ES-I3 (cell line): Measurements from ENCODE around the gene KCNQ2.

ENCODE experiments used
- H3K36me3 ChIP-seq: 2 replicates; pipeline ENCODE4 v1.6.1; 2013; ENCODE audit warnings: mild to moderate bottlenecking, low read length, control low read depth, moderate library complexity; ENCODE audit not compliant: insufficient read depth
- H3K4me1 ChIP-seq: 2 replicates; pipeline ENCODE4 v1.6.1; 2013; ENCODE audit warnings: mild to moderate bottlenecking, control low read depth, low read length; ENCODE audit not compliant: insufficient read depth
- H3K9ac ChIP-seq: 2 replicates; pipeline ENCODE4 v1.6.1; 2013; ENCODE audit warnings: low read depth, mild to moderate bottlenecking, low read length, moderate library complexity
- H3K9me3 ChIP-seq: 2 replicates; pipeline ENCODE4 v1.6.1; 2013; ENCODE audit warnings: mild to moderate bottlenecking, low read length, moderate library complexity; ENCODE audit not compliant: control insufficient read depth, insufficient read depth

Gene KCNQ2

GRCh38 chr20:63465380-63466249 lies 6.8 kb downstream of the KCNQ2 start:
- no peaks in the 10 kb centered on the region for H3K9me3 ChIP-seq
- no peaks in the 10 kb centered on the region for H3K36me3 ChIP-seq
- H3K9ac ChIP-seq = no peak overlapping the region
- H3K4me1 ChIP-seq = no peaks in the 10 kb centered on the region; the same call in 1 of the 2 replicates

- H3K36me3 ChIP-seq = no peaks in the 10 kb centered on the region
- H3K9me3 ChIP-seq = no peaks in the 10 kb centered on the region
- H3K4me1 ChIP-seq = no peaks in the 10 kb centered on the region
- no peak overlapping the region for H3K9ac ChIP-seq
These were observed 8.2 kb downstream of the KCNQ2 start for GRCh38 chr20:63464289-63464635.

- Histone ChIP-seq H3K4me1 (no peaks in the 10 kb centered on the region), H3K36me3 (no peaks in the 10 kb centered on the region), H3K9ac (no peak overlapping the region), H3K9me3 (no peaks in the 10 kb centered on the region)
These were observed 8.8 kb downstream of the KCNQ2 start for GRCh38 chr20:63463400-63464288.

- Histone ChIP-seq H3K36me3 (no peaks in the 10 kb centered on the region), H3K9ac (no peak overlapping the region), H3K4me1 (no peaks in the 10 kb centered on the region), H3K9me3 (no peaks in the 10 kb centered on the region)
These were observed 10.2 kb downstream of the KCNQ2 start for GRCh38 chr20:63462244-63462643.

- H3K9me3 ChIP-seq = no peaks in the 10 kb centered on the region
- H3K4me1 ChIP-seq = no peaks in the 10 kb centered on the region
- no peak overlapping the region for H3K9ac ChIP-seq
- no peaks in the 10 kb centered on the region for H3K36me3 ChIP-seq
These were observed 11.2 kb downstream of the KCNQ2 start for GRCh38 chr20:63461104-63461763.

GRCh38 chr20:63459070-63459380 lies 13.4 kb downstream of the KCNQ2 start:
- Histone ChIP-seq H3K9me3 (no peaks in the 10 kb centered on the region), H3K4me1 (peaks cover 11% of the 10 kb centered on the region; the same call in 1 of the 2 replicates)

GRCh38 chr20:63458170-63459069 lies 14.0 kb downstream of the KCNQ2 start:
- H3K36me3 ChIP-seq = no peaks in the 10 kb centered on the region
- H3K9ac ChIP-seq = no peak overlapping the region
- peaks cover 14% of the 10 kb centered on the region; the same call in 1 of the 2 replicates for H3K4me1 ChIP-seq
- H3K9me3 ChIP-seq = no peaks in the 10 kb centered on the region

More at GRCh38 chr20:63459070-63459380, 13.4 kb downstream of the KCNQ2 start:
- Histone ChIP-seq H3K9ac (no peak overlapping the region), H3K36me3 (no peaks in the 10 kb centered on the region)

GRCh38 chr20:63457737-63458136 lies 14.7 kb downstream of the KCNQ2 start:
- no peaks in the 10 kb centered on the region for H3K36me3 ChIP-seq
- H3K4me1 ChIP-seq = peaks cover 18% of the 10 kb centered on the region; the same call in 1 of the 2 replicates
- no peak overlapping the region for H3K9ac ChIP-seq
- H3K9me3 ChIP-seq = no peaks in the 10 kb centered on the region

- Histone ChIP-seq H3K9ac (no peak overlapping the region), H3K9me3 (no peaks in the 10 kb centered on the region), H3K36me3 (no peaks in the 10 kb centered on the region), H3K4me1 (peaks cover 18% of the 10 kb centered on the region; the same call in 1 of the 2 replicates)
These were observed 15.8 kb downstream of the KCNQ2 start for GRCh38 chr20:63456429-63457284.

- H3K4me1 ChIP-seq = peaks cover 18% of the 10 kb centered on the region; the same call in 1 of the 2 replicates
- no peaks in the 10 kb centered on the region for H3K9me3 ChIP-seq
- H3K9ac ChIP-seq = no peak overlapping the region
- H3K36me3 ChIP-seq = no peaks in the 10 kb centered on the region
These were observed 16.9 kb downstream of the KCNQ2 start for GRCh38 chr20:63455568-63455859.

- peaks cover 18% of the 10 kb centered on the region; the same call in 1 of the 2 replicates for H3K4me1 ChIP-seq
- no peak overlapping the region; the same call in 1 of the 2 replicates for H3K9ac ChIP-seq
- H3K9me3 ChIP-seq = no peaks in the 10 kb centered on the region
- H3K36me3 ChIP-seq = no peaks in the 10 kb centered on the region
These were observed 17.5 kb downstream of the KCNQ2 start for GRCh38 chr20:63454731-63455567.

GRCh38 chr20:63452821-63453523 lies 19.5 kb downstream of the KCNQ2 start:
- Histone ChIP-seq H3K4me1 (peaks cover 18% of the 10 kb centered on the region; the same call in 1 of the 2 replicates), H3K9me3 (no peaks in the 10 kb centered on the region), H3K9ac (no peak overlapping the region), H3K36me3 (no peaks in the 10 kb centered on the region)
